ENCODE data around the gene SMS.

DNA sequence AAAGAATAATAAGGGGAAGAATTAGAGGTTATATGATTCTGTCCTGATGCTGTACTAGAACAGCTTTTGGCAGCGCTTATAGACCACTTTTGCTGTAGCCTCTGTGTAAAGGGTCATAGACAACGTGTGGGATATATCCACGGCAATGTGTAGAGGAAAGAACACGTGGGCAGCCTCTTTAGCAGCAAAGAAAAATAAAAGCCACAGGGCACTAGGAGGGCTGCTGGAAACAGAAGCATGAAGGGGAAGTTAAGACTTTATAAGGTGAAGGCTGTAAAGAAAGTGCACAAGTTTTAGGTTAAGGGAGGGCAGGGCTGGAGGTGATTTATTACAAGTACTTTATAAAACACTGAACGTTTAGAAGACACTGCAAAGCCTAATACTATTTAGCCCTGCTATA, 71.5 kb downstream of the SMS start:
- no peak for TF ChIP-seq CTCF (IDR thresholded peaks at IDR 0.05; ENCODE audit: low read depth, low read length)
- TF ChIP-seq EZH2phosphoT487 (IDR thresholded peaks at IDR 0.05; ENCODE audit: low read depth): no peak

Data from OCI-LY3 (cell line).